Fibroblast of lung (primary cell): Measurements from ENCODE around the gene TRIM37.

Experiments
- EZH2 ChIP-seq: IDR thresholded peaks from 2 replicates; pipeline ENCODE4 v1.5.1; 2012; ENCODE audit warnings: low read length, control low read depth, mild to moderate bottlenecking; ENCODE audit errors: missing control alignments
- TF ChIP-seq, protein P1 (sequence below), 2 donors: IDR thresholded peaks in 1 of 2; conservative IDR thresholded peaks in 1 of 2; 1 replicate in 1 of 2; 2 replicates in 1 of 2; pipeline ENCODE4 v1.5.1; 2011 to 2012; ENCODE audit warnings: low read length in 2 of 2, control low read depth in 1 of 2, inconsistent platforms in 1 of 2, low read depth in 1 of 2, mild to moderate bottlenecking in 1 of 2

DNA sequence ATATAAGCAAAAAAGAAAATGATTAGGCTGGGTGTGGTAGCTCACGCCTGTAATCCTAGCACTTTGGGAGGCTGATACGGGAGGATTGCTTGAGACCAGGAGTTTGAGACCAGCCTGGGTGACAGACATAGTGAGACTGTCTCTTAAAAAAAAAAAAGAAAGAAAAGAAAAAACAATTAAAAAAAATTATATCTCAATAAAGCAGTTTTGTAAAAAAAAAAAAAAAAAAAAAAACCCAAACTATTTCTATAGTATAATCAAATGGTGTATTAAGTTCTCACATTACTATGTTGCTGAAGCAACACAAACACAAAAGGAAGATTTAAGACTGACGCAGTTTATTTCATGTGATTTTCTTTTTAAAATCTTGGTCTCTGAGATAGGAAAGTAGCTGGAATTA, 140.5 kb downstream of the TRIM37 start:
- no peak for TF ChIP-seq EZH2
- TF ChIP-seq, protein P1, sequence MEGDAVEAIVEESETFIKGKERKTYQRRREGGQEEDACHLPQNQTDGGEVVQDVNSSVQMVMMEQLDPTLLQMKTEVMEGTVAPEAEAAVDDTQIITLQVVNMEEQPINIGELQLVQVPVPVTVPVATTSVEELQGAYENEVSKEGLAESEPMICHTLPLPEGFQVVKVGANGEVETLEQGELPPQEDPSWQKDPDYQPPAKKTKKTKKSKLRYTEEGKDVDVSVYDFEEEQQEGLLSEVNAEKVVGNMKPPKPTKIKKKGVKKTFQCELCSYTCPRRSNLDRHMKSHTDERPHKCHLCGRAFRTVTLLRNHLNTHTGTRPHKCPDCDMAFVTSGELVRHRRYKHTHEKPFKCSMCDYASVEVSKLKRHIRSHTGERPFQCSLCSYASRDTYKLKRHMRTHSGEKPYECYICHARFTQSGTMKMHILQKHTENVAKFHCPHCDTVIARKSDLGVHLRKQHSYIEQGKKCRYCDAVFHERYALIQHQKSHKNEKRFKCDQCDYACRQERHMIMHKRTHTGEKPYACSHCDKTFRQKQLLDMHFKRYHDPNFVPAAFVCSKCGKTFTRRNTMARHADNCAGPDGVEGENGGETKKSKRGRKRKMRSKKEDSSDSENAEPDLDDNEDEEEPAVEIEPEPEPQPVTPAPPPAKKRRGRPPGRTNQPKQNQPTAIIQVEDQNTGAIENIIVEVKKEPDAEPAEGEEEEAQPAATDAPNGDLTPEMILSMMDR (conservative IDR thresholded peaks at IDR 0.05 in 1 of 2, IDR thresholded peaks at IDR 0.05 in 1 of 2; ENCODE audit: low read depth in 1 of 2, low read length in 2 of 2), result no peak
